HepG2 (cell line): ENCODE results near the gene GLIS1.

Source experiments
- TF ChIP-seq, protein P1 (sequence below): sonication (generic); formaldehyde crosslinking; IDR thresholded peaks from 2 replicates; pipeline ENCODE4 v1.5.0; 2020; ENCODE audit warnings: mild to moderate bottlenecking, missing genetic modification reagents, moderate library complexity
- TF ChIP-seq, protein P2 (sequence below): IDR thresholded peaks from 2 replicates; pipeline ENCODE4 v1.6.1; 2016; ENCODE audit warnings: mild to moderate bottlenecking, missing biosample characterization, missing genetic modification reagents
- TF ChIP-seq, protein P3 (sequence below): sonication (generic); formaldehyde crosslinking; conservative IDR thresholded peaks from 2 replicates; pipeline ENCODE4 v1.4.0; 2020; ENCODE audit warnings: missing genetic modification reagents

DNA sequence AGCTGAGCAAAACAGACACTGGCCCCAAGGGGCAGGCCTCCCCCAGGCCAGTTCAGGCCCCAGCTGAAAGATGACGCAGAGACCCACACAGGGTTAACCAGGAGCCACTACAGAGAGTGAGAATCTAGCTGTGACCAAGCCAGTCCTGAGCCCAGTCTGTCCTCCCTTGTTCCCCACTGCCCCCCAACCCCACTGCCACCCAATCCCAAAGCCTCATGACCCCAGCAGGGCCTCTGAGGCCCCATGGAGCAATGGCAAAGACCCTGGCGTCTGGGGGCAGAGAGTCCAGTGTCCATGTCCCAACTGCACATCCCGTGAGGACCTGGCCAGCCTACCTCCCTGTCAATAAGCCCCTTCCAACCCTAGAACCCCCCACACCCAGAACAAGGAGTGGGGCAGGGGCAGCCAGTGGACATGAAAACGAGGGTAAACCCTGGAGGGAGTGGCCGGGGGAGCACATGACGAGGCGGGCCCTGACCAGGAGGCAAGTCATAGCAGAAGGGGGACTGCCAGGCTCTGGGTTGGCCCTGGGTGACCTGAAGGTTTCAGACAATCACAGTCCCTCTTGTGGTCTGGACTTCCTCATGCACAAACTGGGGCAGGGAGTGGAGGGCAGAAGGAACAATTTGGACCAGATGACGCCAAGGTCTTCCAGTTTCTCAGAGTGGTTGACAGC is 100.5 kb downstream of the GLIS1 start:
- TF ChIP-seq, protein P1, sequence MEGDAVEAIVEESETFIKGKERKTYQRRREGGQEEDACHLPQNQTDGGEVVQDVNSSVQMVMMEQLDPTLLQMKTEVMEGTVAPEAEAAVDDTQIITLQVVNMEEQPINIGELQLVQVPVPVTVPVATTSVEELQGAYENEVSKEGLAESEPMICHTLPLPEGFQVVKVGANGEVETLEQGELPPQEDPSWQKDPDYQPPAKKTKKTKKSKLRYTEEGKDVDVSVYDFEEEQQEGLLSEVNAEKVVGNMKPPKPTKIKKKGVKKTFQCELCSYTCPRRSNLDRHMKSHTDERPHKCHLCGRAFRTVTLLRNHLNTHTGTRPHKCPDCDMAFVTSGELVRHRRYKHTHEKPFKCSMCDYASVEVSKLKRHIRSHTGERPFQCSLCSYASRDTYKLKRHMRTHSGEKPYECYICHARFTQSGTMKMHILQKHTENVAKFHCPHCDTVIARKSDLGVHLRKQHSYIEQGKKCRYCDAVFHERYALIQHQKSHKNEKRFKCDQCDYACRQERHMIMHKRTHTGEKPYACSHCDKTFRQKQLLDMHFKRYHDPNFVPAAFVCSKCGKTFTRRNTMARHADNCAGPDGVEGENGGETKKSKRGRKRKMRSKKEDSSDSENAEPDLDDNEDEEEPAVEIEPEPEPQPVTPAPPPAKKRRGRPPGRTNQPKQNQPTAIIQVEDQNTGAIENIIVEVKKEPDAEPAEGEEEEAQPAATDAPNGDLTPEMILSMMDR (CRISPR knock-in tag): no peak
- TF ChIP-seq, protein P2, sequence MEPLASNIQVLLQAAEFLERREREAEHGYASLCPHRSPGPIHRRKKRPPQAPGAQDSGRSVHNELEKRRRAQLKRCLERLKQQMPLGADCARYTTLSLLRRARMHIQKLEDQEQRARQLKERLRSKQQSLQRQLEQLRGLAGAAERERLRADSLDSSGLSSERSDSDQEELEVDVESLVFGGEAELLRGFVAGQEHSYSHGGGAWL (CRISPR knock-in tag): no peak
- TF ChIP-seq, protein P3, sequence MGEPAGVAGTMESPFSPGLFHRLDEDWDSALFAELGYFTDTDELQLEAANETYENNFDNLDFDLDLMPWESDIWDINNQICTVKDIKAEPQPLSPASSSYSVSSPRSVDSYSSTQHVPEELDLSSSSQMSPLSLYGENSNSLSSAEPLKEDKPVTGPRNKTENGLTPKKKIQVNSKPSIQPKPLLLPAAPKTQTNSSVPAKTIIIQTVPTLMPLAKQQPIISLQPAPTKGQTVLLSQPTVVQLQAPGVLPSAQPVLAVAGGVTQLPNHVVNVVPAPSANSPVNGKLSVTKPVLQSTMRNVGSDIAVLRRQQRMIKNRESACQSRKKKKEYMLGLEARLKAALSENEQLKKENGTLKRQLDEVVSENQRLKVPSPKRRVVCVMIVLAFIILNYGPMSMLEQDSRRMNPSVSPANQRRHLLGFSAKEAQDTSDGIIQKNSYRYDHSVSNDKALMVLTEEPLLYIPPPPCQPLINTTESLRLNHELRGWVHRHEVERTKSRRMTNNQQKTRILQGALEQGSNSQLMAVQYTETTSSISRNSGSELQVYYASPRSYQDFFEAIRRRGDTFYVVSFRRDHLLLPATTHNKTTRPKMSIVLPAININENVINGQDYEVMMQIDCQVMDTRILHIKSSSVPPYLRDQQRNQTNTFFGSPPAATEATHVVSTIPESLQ (CRISPR knock-in tag): no peak
